Lower leg skin (tissue), 4 donors: ENCODE data around the gene CAT. TPM values are rescaled to one million over a fixed set of nuclear protein-coding genes. Genes with fewer than 3 reads are reported as not detected.
A peak's percentile ranks its signal among the peaks of the same experiment; 100 is the strongest.

ENCODE experiments used
- DNase-seq, 2 donors: peaks; one replicate each; pipeline ENCODE4 v3.0.0-alpha.2; 2019; ENCODE audit warnings: low spot score in 2 of 2
- H3K4me3 ChIP-seq: fragments of 200-600 bp; sonication (generic); 2 replicates; pipeline ENCODE4 v1.5.1; 2017; ENCODE audit warnings: mild to moderate bottlenecking, low read depth; ENCODE audit not compliant: poor library complexity, severe bottlenecking
- CTCF ChIP-seq, 3 donors: fragments of 450-650 bp; IDR thresholded peaks; one replicate each; pipeline ENCODE4 v1.5.1; 2016; ENCODE audit warnings: antibody characterized with exemption in 3 of 3, mild to moderate bottlenecking in 3 of 3, moderate library complexity in 2 of 3
- POLR2A ChIP-seq, 2 donors: fragments of 450-650 bp; IDR thresholded peaks; one replicate each; pipeline ENCODE4 v1.6.1; 2016 to 2017; ENCODE audit warnings: antibody characterized with exemption in 2 of 2, mild to moderate bottlenecking in 1 of 2, moderate library complexity in 1 of 2
- WGBS, 2 donors: methylation state at CpG; one replicate each; pipeline ENCODE4 v1.1.5; 2018; 5-methylcytosine and 5-hydroxymethylcytosine counted together
- intact Hi-C: fragments of 100-400 bp; cut with DNase I; formaldehyde crosslinking; loops from one replicate; pipeline ENCODE4 v1.15.0; 2023; ENCODE audit warnings: low total_unique reads
- total RNA-seq, 4 donors: library from RNA; depleted of rRNA; stranded (reverse); fragments of >200 nt; gene quantifications; one replicate each; pipeline ENCODE4 v1.1.0, GENCODE V29; 2016

CAT gene
- total RNA-seq, 4 donors from 2014 or later, result 152 to 260 (median 186) TPM

GRCh38 chr11:34512840-34513681 lies 74.3 kb downstream of the CAT start:
- intact Hi-C loops, result no loop called here
- H3K4me3 ChIP-seq, result no peak overlapping the region
- no peak for DNase-seq
- 75% methylated on average over 24 of the region's 24 CpGs for WGBS, 2 donors
- TF ChIP-seq POLR2A (IDR thresholded peaks at IDR 0.05), result no peak
- peak in 1 of 3 donors; percentile 53 for TF ChIP-seq CTCF (IDR thresholded peaks at IDR 0.05)

- WGBS, 2 donors, result 83 to 88% methylated on average over 17 of the region's 17 CpGs
- intact Hi-C loops, result no loop called here
- no peak for TF ChIP-seq CTCF (IDR thresholded peaks at IDR 0.05)
- TF ChIP-seq POLR2A (IDR thresholded peaks at IDR 0.05), result no peak
- H3K4me3 ChIP-seq, result no peak within 1 kb of the TSS
- no peak for DNase-seq
Measured at GRCh38 chr11:34513682-34514449, 75.1 kb downstream of the CAT start, which contains the start of gene ELF5. Gene ELF5 (minus strand): TSS chr11:34513794. CDS start chr11:34505749, 8,045 bp downstream.

- H3K4me3 ChIP-seq, result no peak overlapping the region
- DNase-seq, result no peak
- no peak for TF ChIP-seq CTCF (IDR thresholded peaks at IDR 0.05)
- 84 to 85% methylated on average over 7 of the region's 7 CpGs for WGBS, 2 donors
- intact Hi-C loops, result no loop called here
Measured at GRCh38 chr11:34514597-34514996, 75.9 kb downstream of the CAT start.

- 88 to 89% methylated on average over 6 of the region's 6 CpGs for WGBS, 2 donors
- no peak for DNase-seq
- TF ChIP-seq CTCF (IDR thresholded peaks at IDR 0.05) (no peak), POLR2A (IDR thresholded peaks at IDR 0.05) (no peak)
- no peak overlapping the region for H3K4me3 ChIP-seq
- intact Hi-C loops, result no loop called here
Measured at GRCh38 chr11:34516247-34517040, 77.7 kb downstream of the CAT start.

GRCh38 chr11:34519595-34520235 lies 81.0 kb downstream of the CAT start:
- H3K4me3 ChIP-seq, result no peak overlapping the region
- intact Hi-C loops, result no loop called here
- no peak for DNase-seq
- WGBS, 2 donors, result 84 to 91% methylated on average over 2 of the region's 2 CpGs
- TF ChIP-seq CTCF (IDR thresholded peaks at IDR 0.05) (no peak), POLR2A (IDR thresholded peaks at IDR 0.05) (no peak)
